Activated CD8-positive, alpha-beta memory T cell treated with anti-CD3 and anti-CD28 coated beads, Interleukin-2, amount 50 U/mL, for 24 hours (primary cell): Measurements from ENCODE around the gene ARFGEF3.

Experiments
- DNase-seq: peaks from one replicate; pipeline ENCODE4 v3.0.0-alpha.2; 2020; ENCODE audit errors: extremely low read depth

Gene ARFGEF3

GRCh38 chr6:138242987-138243592, 81.4 kb downstream of the ARFGEF3 start:
- DNase-seq = no peak

GRCh38 chr6:138245751-138246150, 84.0 kb downstream of the ARFGEF3 start:
- no peak for DNase-seq

GRCh38 chr6:138246650-138247440, 85.1 kb downstream of the ARFGEF3 start:
- DNase-seq = no peak

GRCh38 chr6:138248011-138248410, 86.3 kb downstream of the ARFGEF3 start:
- DNase-seq = no peak

GRCh38 chr6:138248878-138249277, 87.1 kb downstream of the ARFGEF3 start:
- DNase-seq = no peak

- DNase-seq = no peak
Measured at GRCh38 chr6:138250053-138250452, 88.3 kb downstream of the ARFGEF3 start.

- no peak for DNase-seq
Measured at GRCh38 chr6:138250513-138251247, 88.9 kb downstream of the ARFGEF3 start.

- DNase-seq = no peak
Measured at GRCh38 chr6:138253731-138254130, 92.0 kb downstream of the ARFGEF3 start.

GRCh38 chr6:138255443-138255842, 93.7 kb downstream of the ARFGEF3 start:
- DNase-seq = no peak

- no peak for DNase-seq
Measured at GRCh38 chr6:138257638-138258040, 95.9 kb downstream of the ARFGEF3 start.

GRCh38 chr6:138258197-138258596, 96.5 kb downstream of the ARFGEF3 start:
- no peak for DNase-seq

GRCh38 chr6:138258991-138259390, 97.3 kb downstream of the ARFGEF3 start:
- DNase-seq = no peak

GRCh38 chr6:138261116-138261780, 99.5 kb downstream of the ARFGEF3 start:
- DNase-seq = no peak

GRCh38 chr6:138263963-138264362, 102.2 kb downstream of the ARFGEF3 start:
- no peak for DNase-seq

- no peak for DNase-seq
Measured at GRCh38 chr6:138264372-138264880, 102.7 kb downstream of the ARFGEF3 start.

- no peak for DNase-seq
Measured at GRCh38 chr6:138266095-138266494, 104.4 kb downstream of the ARFGEF3 start.

- DNase-seq = no peak
Measured at GRCh38 chr6:138267971-138268895, 106.5 kb downstream of the ARFGEF3 start.

- DNase-seq = no peak
Measured at GRCh38 chr6:138271451-138271850, 109.7 kb downstream of the ARFGEF3 start.

GRCh38 chr6:138272533-138273315, 111.0 kb downstream of the ARFGEF3 start:
- DNase-seq = no peak

- DNase-seq = no peak
Measured at GRCh38 chr6:138275976-138276375, 114.2 kb downstream of the ARFGEF3 start.
